Measurements from ENCODE around the gene BIN1.

DNA sequence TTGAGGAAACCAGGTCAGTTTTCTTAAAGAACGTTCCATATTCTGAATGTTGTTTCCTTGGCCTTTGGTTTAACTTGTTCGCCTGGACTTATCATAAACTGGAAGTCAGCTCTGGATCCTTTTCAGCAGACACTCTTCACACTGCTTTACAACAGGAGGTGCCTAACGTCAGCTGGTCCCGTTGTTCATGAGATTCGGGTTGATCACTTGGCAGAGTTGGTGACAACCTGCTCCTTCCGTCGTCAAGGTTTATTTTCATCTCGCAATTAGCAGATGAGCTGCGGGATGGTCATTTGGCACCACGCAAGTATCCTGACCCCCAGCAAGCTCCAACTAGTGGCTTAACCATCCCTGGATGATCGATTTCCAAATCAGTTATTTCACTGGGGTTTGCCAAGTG lies 23.0 kb upstream of the BIN1 start:
- TF ChIP-seq, protein P1, sequence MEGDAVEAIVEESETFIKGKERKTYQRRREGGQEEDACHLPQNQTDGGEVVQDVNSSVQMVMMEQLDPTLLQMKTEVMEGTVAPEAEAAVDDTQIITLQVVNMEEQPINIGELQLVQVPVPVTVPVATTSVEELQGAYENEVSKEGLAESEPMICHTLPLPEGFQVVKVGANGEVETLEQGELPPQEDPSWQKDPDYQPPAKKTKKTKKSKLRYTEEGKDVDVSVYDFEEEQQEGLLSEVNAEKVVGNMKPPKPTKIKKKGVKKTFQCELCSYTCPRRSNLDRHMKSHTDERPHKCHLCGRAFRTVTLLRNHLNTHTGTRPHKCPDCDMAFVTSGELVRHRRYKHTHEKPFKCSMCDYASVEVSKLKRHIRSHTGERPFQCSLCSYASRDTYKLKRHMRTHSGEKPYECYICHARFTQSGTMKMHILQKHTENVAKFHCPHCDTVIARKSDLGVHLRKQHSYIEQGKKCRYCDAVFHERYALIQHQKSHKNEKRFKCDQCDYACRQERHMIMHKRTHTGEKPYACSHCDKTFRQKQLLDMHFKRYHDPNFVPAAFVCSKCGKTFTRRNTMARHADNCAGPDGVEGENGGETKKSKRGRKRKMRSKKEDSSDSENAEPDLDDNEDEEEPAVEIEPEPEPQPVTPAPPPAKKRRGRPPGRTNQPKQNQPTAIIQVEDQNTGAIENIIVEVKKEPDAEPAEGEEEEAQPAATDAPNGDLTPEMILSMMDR (IDR thresholded peaks at IDR 0.05) = no peak
- no peak for TF ChIP-seq POLR2A (IDR thresholded peaks at IDR 0.05)
